Peyer's patch (tissue), 4 donors: ENCODE results near the gene SMPD1. TPM values are rescaled to one million over a fixed set of nuclear protein-coding genes. Genes with fewer than 3 reads are reported as not detected.

ENCODE experiments used
- DNase-seq, 3 donors: peaks; one replicate each; pipeline ENCODE4 v3.0.0-alpha.2; 2017 to 2019
- H3K27ac ChIP-seq, 4 donors: fragments of 200-600 bp; sonication (generic); one replicate each; pipeline ENCODE4 v1.5.1; 2016 to 2019
- H3K27me3 ChIP-seq, 2 donors: fragments of 200-600 bp; sonication (generic); one replicate each; pipeline ENCODE4 v1.5.1; 2019
- H3K36me3 ChIP-seq, 3 donors: fragments of 200-600 bp; sonication (generic); one replicate each; pipeline ENCODE4 v1.5.1; 2016 to 2019
- H3K4me1 ChIP-seq, 4 donors: fragments of 200-600 bp; sonication (generic); one replicate each; pipeline ENCODE4 v1.5.1; 2016 to 2019
- H3K4me3 ChIP-seq, 4 donors: fragments of 200-600 bp; sonication (generic); 1 replicate in 3 of 4; 2 replicates in 1 of 4; pipeline ENCODE4 v1.5.1; 2016 to 2019; ENCODE audit warnings: mild to moderate bottlenecking in 1 of 4
- H3K9me3 ChIP-seq, 4 donors: fragments of 200-600 bp; sonication (generic); one replicate each; pipeline ENCODE4 v1.5.1; 2016 to 2019; ENCODE audit warnings: mild to moderate bottlenecking in 1 of 4
- CTCF ChIP-seq, 6 experiments: fragments of 450-650 bp in 4 of 6; fragments of 200-600 bp in 2 of 6; sonication (generic) in 1 of 6; IDR thresholded peaks; one replicate each; pipeline ENCODE4 v1.5.1; 2017 to 2019; ENCODE audit warnings: antibody characterized with exemption in 6 of 6, mild to moderate bottlenecking in 3 of 6, moderate library complexity in 1 of 6
- POLR2A ChIP-seq, 2 donors: fragments of 450-650 bp; IDR thresholded peaks; one replicate each; pipeline ENCODE4 v1.5.1; 2017; ENCODE audit warnings: antibody characterized with exemption in 2 of 2, mild to moderate bottlenecking in 2 of 2, moderate library complexity in 2 of 2
- total RNA-seq, 4 donors: library from RNA; depleted of rRNA; stranded (reverse); fragments of >200 nt; gene quantifications; one replicate each; pipeline ENCODE4 v1.1.0, GENCODE V29; 2016

Gene SMPD1
- total RNA-seq, 4 donors from 2014 or later, result 11.6 to 78.3 (median 55.7) TPM

GRCh38 chr11:6400431-6401345 is 10.4 kb downstream of the SMPD1 start:
- TF ChIP-seq CTCF (IDR thresholded peaks at IDR 0.05) (no peak), POLR2A (IDR thresholded peaks at IDR 0.05) (no peak)
- H3K27ac ChIP-seq, result peak overlapping the region in 2 of 4 donors; percentile 72 to 82
- peaks cover 0 to 35% (median 12%) of the 10 kb centered on the region in 4 donors for H3K4me1 ChIP-seq
- DNase-seq, result no peak
- H3K27me3 ChIP-seq, result no peaks in the 10 kb centered on the region
- no peaks in the 10 kb centered on the region for H3K36me3 ChIP-seq
- no peak overlapping the region for H3K4me3 ChIP-seq
- H3K9me3 ChIP-seq, result no peaks in the 10 kb centered on the region

- TF ChIP-seq CTCF (IDR thresholded peaks at IDR 0.05) (no peak), POLR2A (IDR thresholded peaks at IDR 0.05) (no peak)
- Histone ChIP-seq H3K27ac (peak overlapping the region in 3 of 4 donors; percentile 61 to 82 (median 72)), H3K4me1 (peaks cover 0 to 35% (median 14%) of the 10 kb centered on the region in 4 donors), H3K27me3 (no peaks in the 10 kb centered on the region), H3K4me3 (no peak overlapping the region), H3K9me3 (no peaks in the 10 kb centered on the region), H3K36me3 (no peaks in the 10 kb centered on the region)
- peak in 1 of 3 donors; percentile 44 for DNase-seq
Measured at GRCh38 chr11:6401464-6401863, 11.2 kb downstream of the SMPD1 start.

- H3K4me3 ChIP-seq, result peak overlapping the region in 2 of 4 donors; percentile 16 to 32
- peak overlapping the region; percentile 51 to 82 (median 66) for H3K27ac ChIP-seq
- no peaks in the 10 kb centered on the region for H3K27me3 ChIP-seq
- H3K9me3 ChIP-seq, result no peaks in the 10 kb centered on the region
- no peaks in the 10 kb centered on the region for H3K36me3 ChIP-seq
- TF ChIP-seq CTCF (IDR thresholded peaks at IDR 0.05) (no peak), POLR2A (IDR thresholded peaks at IDR 0.05) (no peak)
- peak in 2 of 3 donors; percentile 51 to 56 for DNase-seq
- H3K4me1 ChIP-seq, result peaks cover 0 to 35% (median 14%) of the 10 kb centered on the region in 4 donors
Measured at GRCh38 chr11:6402061-6402470, 11.8 kb downstream of the SMPD1 start.

- peak in 2 of 3 donors; percentile 92 to 93 for DNase-seq
- Histone ChIP-seq H3K4me3 (peak overlapping the region in 2 of 4 donors; percentile 16 to 32), H3K27ac (peak overlapping the region; percentile 51 to 82 (median 72)), H3K27me3 (no peaks in the 10 kb centered on the region), H3K9me3 (no peaks in the 10 kb centered on the region), H3K36me3 (no peaks in the 10 kb centered on the region), H3K4me1 (peaks cover 0 to 35% (median 14%) of the 10 kb centered on the region in 4 donors)
- no peak for TF ChIP-seq CTCF (IDR thresholded peaks at IDR 0.05)
- TF ChIP-seq POLR2A (IDR thresholded peaks at IDR 0.05), result no peak
Measured at GRCh38 chr11:6402561-6402981, 12.3 kb downstream of the SMPD1 start.

GRCh38 chr11:6403539-6403938 is 13.3 kb downstream of the SMPD1 start:
- Histone ChIP-seq H3K4me1 (peaks cover 0 to 35% (median 14%) of the 10 kb centered on the region in 4 donors), H3K27ac (peak overlapping the region; percentile 1 to 82 (median 69)), H3K36me3 (no peaks in the 10 kb centered on the region), H3K9me3 (no peaks in the 10 kb centered on the region), H3K27me3 (no peaks in the 10 kb centered on the region), H3K4me3 (no peak overlapping the region)
- DNase-seq, result no peak
- TF ChIP-seq POLR2A (IDR thresholded peaks at IDR 0.05) (no peak), CTCF (IDR thresholded peaks at IDR 0.05) (no peak)
